Measurements from ENCODE around the gene TSPAN3.

TSPAN3 gene

GRCh38 chr15:77013776-77014131, 57.2 kb downstream of the TSPAN3 start:
- no peak overlapping the region for H2AFZ ChIP-seq (ENCODE audit: low read depth, low read length, severe bottlenecking)
- H3K27me3 ChIP-seq (ENCODE audit: low read length): no peaks in the 10 kb centered on the region
- H3K27ac ChIP-seq (ENCODE audit: low read depth, low read length): no peak overlapping the region
- H3K9me2 ChIP-seq (replicated peaks; ENCODE audit: insufficient read depth, low read length): no peaks in the 10 kb centered on the region
- H3K36me3 ChIP-seq (ENCODE audit: low read length): no peaks in the 10 kb centered on the region
- H3K9me3 ChIP-seq (ENCODE audit: insufficient read depth, low read length): no peaks in the 10 kb centered on the region
- H3K4me2 ChIP-seq (ENCODE audit: low read depth, low read length, poor library complexity, severe bottlenecking): no peak overlapping the region
- TF ChIP-seq EZH2phosphoT487 (conservative IDR thresholded peaks at IDR 0.05; ENCODE audit: low read length): no peak
- TF ChIP-seq, protein P1, sequence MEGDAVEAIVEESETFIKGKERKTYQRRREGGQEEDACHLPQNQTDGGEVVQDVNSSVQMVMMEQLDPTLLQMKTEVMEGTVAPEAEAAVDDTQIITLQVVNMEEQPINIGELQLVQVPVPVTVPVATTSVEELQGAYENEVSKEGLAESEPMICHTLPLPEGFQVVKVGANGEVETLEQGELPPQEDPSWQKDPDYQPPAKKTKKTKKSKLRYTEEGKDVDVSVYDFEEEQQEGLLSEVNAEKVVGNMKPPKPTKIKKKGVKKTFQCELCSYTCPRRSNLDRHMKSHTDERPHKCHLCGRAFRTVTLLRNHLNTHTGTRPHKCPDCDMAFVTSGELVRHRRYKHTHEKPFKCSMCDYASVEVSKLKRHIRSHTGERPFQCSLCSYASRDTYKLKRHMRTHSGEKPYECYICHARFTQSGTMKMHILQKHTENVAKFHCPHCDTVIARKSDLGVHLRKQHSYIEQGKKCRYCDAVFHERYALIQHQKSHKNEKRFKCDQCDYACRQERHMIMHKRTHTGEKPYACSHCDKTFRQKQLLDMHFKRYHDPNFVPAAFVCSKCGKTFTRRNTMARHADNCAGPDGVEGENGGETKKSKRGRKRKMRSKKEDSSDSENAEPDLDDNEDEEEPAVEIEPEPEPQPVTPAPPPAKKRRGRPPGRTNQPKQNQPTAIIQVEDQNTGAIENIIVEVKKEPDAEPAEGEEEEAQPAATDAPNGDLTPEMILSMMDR (IDR thresholded peaks at IDR 0.05; ENCODE audit: insufficient read depth, low read length, poor library complexity, severe bottlenecking): no peak
- H3K9ac ChIP-seq (ENCODE audit: low read length): no peak overlapping the region
- H3F3A ChIP-seq (ENCODE audit: insufficient read depth): no peaks in the 10 kb centered on the region
- no peaks in the 10 kb centered on the region for H3K79me2 ChIP-seq (ENCODE audit: insufficient read depth, low read length)
- no peaks in the 10 kb centered on the region for H4K20me1 ChIP-seq (ENCODE audit: low read depth, low read length)
- no peak overlapping the region for H3K4me3 ChIP-seq (ENCODE audit: insufficient read depth, low read length, poor library complexity, severe bottlenecking)

DNA sequence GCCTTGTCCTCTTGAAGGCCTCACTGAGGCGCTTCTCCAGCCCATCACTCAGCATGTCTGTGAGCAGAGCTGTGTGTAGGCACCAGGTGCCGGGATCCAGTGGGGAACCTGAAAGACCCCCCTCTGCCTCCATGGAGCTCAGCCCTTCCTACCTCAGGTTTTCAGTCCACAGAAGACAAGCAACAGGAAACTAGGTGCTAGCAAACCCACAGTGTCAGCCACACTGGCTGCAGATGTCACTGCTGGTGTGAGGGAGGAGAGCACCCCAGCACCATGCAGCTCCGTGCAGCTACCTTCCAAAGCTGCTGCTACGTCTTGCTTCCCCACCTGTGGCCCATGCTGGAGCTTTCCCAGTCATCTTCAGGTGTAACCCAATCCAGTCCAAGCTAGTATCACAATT, 58.0 kb downstream of the TSPAN3 start:
- Histone ChIP-seq H3K27ac (ENCODE audit: low read depth, low read length) (no peak overlapping the region), H4K20me1 (ENCODE audit: low read depth, low read length) (no peaks in the 10 kb centered on the region), H3K27me3 (ENCODE audit: low read length) (no peaks in the 10 kb centered on the region), H3K4me2 (ENCODE audit: low read depth, low read length, poor library complexity, severe bottlenecking) (no peak overlapping the region), H3K79me2 (ENCODE audit: insufficient read depth, low read length) (no peaks in the 10 kb centered on the region), H2AFZ (ENCODE audit: low read depth, low read length, severe bottlenecking) (no peak overlapping the region), H3K9me2 (replicated peaks; ENCODE audit: insufficient read depth, low read length) (no peaks in the 10 kb centered on the region), H3K36me3 (ENCODE audit: low read length) (no peaks in the 10 kb centered on the region), H3K9ac (ENCODE audit: low read length) (no peak overlapping the region), H3K4me3 (ENCODE audit: insufficient read depth, low read length, poor library complexity, severe bottlenecking) (no peak overlapping the region), H3K9me3 (ENCODE audit: insufficient read depth, low read length) (no peaks in the 10 kb centered on the region), H3F3A (ENCODE audit: insufficient read depth) (no peaks in the 10 kb centered on the region)
- no peak for TF ChIP-seq EZH2phosphoT487 (conservative IDR thresholded peaks at IDR 0.05; ENCODE audit: low read length)
- TF ChIP-seq, protein P1 (IDR thresholded peaks at IDR 0.05; ENCODE audit: insufficient read depth, low read length, poor library complexity, severe bottlenecking): no peak

DNA sequence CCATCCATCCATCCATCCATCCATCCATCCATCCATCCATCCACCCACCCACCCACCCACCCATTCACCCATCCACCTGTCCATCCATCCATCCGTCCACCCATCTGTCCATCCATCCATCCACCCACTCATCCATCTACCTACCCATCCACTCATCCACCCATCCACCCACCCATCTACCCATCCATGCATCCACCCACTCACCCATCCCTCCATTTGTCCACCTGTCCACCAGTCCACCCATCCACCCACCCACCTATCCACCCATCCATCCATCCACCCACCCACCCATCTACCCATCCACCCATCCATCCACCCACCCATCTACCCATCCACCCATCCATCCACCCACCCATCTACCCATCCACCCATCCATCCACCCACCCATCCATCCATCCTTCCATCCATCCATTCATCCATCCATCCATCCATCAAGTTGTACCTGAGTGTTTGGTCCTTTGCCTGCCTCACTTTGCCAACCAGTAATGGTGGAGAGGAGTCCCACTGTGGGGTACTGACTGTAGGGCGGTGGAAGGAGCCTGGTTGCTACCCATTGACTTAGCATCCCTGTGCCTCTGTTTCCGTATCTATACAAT, 58.7 kb downstream of the TSPAN3 start:
- Histone ChIP-seq H3K4me3 (ENCODE audit: insufficient read depth, low read length, poor library complexity, severe bottlenecking) (no peak overlapping the region), H3K79me2 (ENCODE audit: insufficient read depth, low read length) (no peaks in the 10 kb centered on the region), H3K27ac (ENCODE audit: low read depth, low read length) (no peak overlapping the region), H4K20me1 (ENCODE audit: low read depth, low read length) (no peaks in the 10 kb centered on the region), H3K9ac (ENCODE audit: low read length) (no peak overlapping the region), H2AFZ (ENCODE audit: low read depth, low read length, severe bottlenecking) (no peak overlapping the region), H3K9me3 (ENCODE audit: insufficient read depth, low read length) (no peaks in the 10 kb centered on the region), H3K9me2 (replicated peaks; ENCODE audit: insufficient read depth, low read length) (no peaks in the 10 kb centered on the region), H3K4me2 (ENCODE audit: low read depth, low read length, poor library complexity, severe bottlenecking) (no peak overlapping the region), H3K36me3 (ENCODE audit: low read length) (no peaks in the 10 kb centered on the region), H3F3A (ENCODE audit: insufficient read depth) (no peaks in the 10 kb centered on the region), H3K27me3 (ENCODE audit: low read length) (no peaks in the 10 kb centered on the region)
- no peak for TF ChIP-seq EZH2phosphoT487 (conservative IDR thresholded peaks at IDR 0.05; ENCODE audit: low read length)
- TF ChIP-seq, protein P1 (IDR thresholded peaks at IDR 0.05; ENCODE audit: insufficient read depth, low read length, poor library complexity, severe bottlenecking): no peak
